Stimulated activated CD8-positive, alpha-beta memory T cell treated with anti-CD3 and anti-CD28 coated beads, Interleukin-4, amount 100 ng/mL, for 48 hours (primary cell): Measurements from ENCODE around the gene SCYGR8.

ENCODE experiments used
- DNase-seq: peaks from one replicate; pipeline ENCODE4 v3.0.0-alpha.2; 2020

SCYGR8 gene

GRCh38 chr2:227765788-227766372 is 20.2 kb downstream of the SCYGR8 start:
- DNase-seq, result no peak

GRCh38 chr2:227766373-227766883 is 20.7 kb downstream of the SCYGR8 start:
- peak; percentile 78 for DNase-seq

GRCh38 chr2:227767830-227768229 is 22.1 kb downstream of the SCYGR8 start:
- no peak for DNase-seq

GRCh38 chr2:227772197-227772661 is 26.5 kb downstream of the SCYGR8 start:
- no peak for DNase-seq

DNA sequence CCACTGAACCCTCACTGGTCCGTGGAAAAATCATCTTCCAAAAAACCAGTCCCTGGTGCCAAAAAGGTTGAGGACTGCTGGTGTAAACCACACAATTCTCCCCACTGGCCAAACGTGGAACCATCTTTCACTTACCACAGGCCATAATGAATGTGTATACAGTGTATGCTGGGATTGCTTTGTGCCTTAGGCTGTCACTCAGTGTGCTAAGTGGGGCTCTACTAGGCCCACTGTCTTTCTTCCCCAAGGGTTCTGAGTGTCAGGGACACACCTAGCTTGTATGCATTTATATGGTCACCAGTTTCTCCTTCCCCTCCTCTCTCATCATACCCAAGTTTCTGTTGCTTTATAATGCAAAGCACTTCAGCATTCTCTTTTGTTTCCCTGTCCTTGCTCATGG is 27.2 kb downstream of the SCYGR8 start:
- DNase-seq, result no peak

GRCh38 chr2:227774011-227774624 is 28.4 kb downstream of the SCYGR8 start:
- DNase-seq, result no peak

GRCh38 chr2:227774895-227775842 is 29.5 kb downstream of the SCYGR8 start:
- no peak for DNase-seq

- DNase-seq, result no peak
Observed at GRCh38 chr2:227780981-227781615, 35.4 kb downstream of the SCYGR8 start.

DNA sequence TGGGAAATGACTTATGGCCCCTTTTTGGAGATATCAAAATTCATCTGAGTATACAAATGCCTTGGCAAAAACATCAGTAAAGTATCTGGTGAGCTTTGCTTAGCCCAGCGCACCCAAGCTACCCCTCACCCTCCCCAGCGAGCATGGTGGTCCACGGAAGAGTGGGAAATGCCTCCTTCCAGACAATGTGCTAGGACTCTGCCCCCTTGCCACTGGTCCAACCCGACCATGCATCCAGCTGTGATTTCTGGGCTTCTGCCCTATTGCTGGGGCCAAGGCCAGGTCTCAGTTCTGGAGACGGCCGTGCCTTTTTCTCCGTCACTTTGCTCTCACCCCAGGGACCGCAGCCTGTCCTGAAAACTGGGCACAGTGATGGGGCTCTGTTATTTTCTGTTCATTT is 36.1 kb downstream of the SCYGR8 start:
- DNase-seq, result no peak

- no peak for DNase-seq
Observed at GRCh38 chr2:227782804-227783203, 37.1 kb downstream of the SCYGR8 start.

DNA sequence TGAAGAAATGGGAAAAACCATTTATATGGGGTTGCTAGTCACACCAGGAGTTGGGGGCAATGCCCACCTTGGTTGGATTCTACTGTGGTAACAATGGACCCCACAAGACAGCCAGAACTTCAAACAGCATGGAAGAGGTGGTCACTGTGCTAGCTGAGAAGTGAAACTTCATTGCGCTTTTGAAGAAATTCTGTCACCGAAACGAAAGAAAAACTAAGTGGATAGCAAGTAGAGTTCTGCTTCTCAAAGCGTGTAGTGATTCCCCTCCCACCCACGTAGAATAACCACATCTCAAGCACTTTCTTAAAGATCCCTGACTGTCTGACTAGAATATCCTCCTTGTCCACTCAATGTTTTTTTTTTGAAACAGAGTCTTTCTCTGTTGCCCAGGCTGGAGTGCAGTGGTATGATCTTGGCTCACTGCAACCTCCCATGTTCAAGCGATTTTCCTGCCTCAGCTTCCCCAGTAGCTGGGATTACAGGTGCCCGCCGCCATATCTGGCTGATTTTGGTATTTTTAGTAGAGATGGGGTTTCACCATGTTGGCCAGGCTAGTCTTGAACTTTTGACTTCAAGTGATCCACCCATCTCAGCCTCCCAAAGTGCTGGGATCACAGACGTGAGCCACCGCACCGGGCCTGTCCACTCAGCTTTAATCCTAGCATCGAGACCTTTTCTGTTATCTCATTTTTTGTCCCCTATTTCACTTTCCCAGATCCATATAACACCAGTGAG is 37.9 kb downstream of the SCYGR8 start:
- DNase-seq, result no peak

DNA sequence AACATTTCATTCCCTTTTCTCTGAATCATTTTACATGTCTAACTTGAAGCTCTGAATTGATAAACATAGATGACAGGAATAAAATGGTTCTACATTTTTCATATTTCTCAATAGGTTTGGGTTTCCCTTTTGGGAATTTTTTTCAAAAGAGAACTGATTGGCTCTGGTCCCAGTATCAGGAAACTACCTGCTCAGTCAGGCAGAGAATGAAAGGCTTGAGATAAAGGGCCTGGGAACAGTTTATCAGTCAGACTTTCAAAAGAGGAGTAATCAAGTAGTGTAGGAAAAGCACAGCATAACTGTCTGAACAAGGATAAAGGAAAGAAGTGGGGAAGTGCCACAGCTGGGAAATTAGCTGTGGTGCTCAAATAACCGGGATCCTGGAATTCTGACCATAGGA is 39.6 kb downstream of the SCYGR8 start:
- DNase-seq, result no peak

- no peak for DNase-seq
Observed at GRCh38 chr2:227788561-227789018, 42.9 kb downstream of the SCYGR8 start.

DNA sequence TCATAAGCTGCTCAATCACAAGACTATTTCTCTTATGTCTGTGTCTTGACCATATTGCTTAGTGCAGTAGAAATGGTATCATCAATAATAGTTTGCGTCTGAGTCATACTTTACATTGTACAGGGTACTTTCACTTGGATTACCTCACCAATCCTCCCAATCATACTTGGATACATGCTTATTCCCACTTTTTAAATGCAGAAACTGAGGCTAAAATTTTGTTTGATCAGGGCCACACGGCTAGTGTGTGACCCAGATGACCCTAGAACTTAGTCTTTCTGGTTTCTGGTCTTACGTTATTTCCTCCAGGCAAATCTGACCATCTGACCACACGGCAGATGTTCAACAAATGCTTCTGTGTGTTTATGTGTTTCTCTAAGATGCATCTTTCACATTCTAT is 44.1 kb downstream of the SCYGR8 start:
- DNase-seq, result no peak

- no peak for DNase-seq
Observed at GRCh38 chr2:227793148-227793712, 47.5 kb downstream of the SCYGR8 start.
